Right atrium auricular region (tissue), 2 donors: ENCODE results near the gene CCDC184. TPM values are rescaled to one million over a fixed set of nuclear protein-coding genes. Genes with fewer than 3 reads are reported as not detected.

Experiments used
- DNase-seq: peaks from one replicate; pipeline ENCODE4 v3.0.0-alpha.2; 2019; ENCODE audit warnings: low spot score
- H3K27ac ChIP-seq, 2 donors: fragments of 200-600 bp; sonication (generic); 1 replicate in 1 of 2; 2 replicates in 1 of 2; pipeline ENCODE4 v1.5.1; 2016 to 2019
- H3K27me3 ChIP-seq, 2 donors: fragments of 200-600 bp; sonication (generic); one replicate each; pipeline versions ENCODE4 v1.5.1 to v1.6.0; 2017 to 2019
- H3K36me3 ChIP-seq: fragments of 200-600 bp; sonication (generic); one replicate; pipeline ENCODE4 v1.5.1; 2016
- H3K4me1 ChIP-seq, 2 donors: fragments of 200-600 bp; sonication (generic); one replicate each; pipeline versions ENCODE4 v1.5.1 to v1.6.0; 2017 to 2019
- H3K4me3 ChIP-seq, 2 donors: fragments of 200-600 bp; sonication (generic); 1 replicate in 1 of 2; 2 replicates in 1 of 2; pipeline ENCODE4 v1.5.1; 2017 to 2019; ENCODE audit warnings: mild to moderate bottlenecking in 1 of 2, moderate library complexity in 1 of 2
- H3K9me3 ChIP-seq, 2 donors: fragments of 200-600 bp; sonication (generic); one replicate each; pipeline ENCODE4 v1.5.1; 2019
- CTCF ChIP-seq, 2 donors: fragments of 200-600 bp; sonication (generic); IDR thresholded peaks; one replicate each; pipeline ENCODE4 v1.5.1; 2019; ENCODE audit warnings: antibody characterized with exemption in 2 of 2
- total RNA-seq, 2 donors: library from RNA; depleted of rRNA; stranded (reverse); fragments of >200 nt; gene quantifications; one replicate each; pipeline ENCODE4 v1.1.0, GENCODE V29; 2016

Gene CCDC184
- 1 to 10 TPM in 1 of 2 donors, under 1 TPM in 1; 0.37 to 1.4 TPM for total RNA-seq

- H3K27ac ChIP-seq: peak within 1 kb of the TSS; percentile 38 to 64
- H3K4me1 ChIP-seq: peaks cover 0 to 25% of the 10 kb centered on the region in 2 donors
- peak in 1 of 2 donors; percentile 49 for TF ChIP-seq CTCF (IDR thresholded peaks at IDR 0.05)
- H3K9me3 ChIP-seq: no peaks in the 10 kb centered on the region
- peaks cover 0 to 12% of the 10 kb centered on the region in 2 donors for H3K27me3 ChIP-seq
- H3K36me3 ChIP-seq: no peaks in the 10 kb centered on the region
- DNase-seq: peak; percentile 73
- H3K4me3 ChIP-seq: peak within 1 kb of the TSS; percentile 42 to 67
These were observed at the start of gene CCDC184 for GRCh38 chr12:48183091-48183875. TSS of gene CCDC184 (plus strand) at chr12:48183644. CDS start at chr12:48184123, 479 bp downstream.

- TF ChIP-seq CTCF (IDR thresholded peaks at IDR 0.05): no peak
- H3K4me1 ChIP-seq: no peaks in the 10 kb centered on the region
- H3K27ac ChIP-seq: no peak overlapping the region
- no peak overlapping the region for H3K4me3 ChIP-seq
- H3K27me3 ChIP-seq: no peaks in the 10 kb centered on the region
- no peaks in the 10 kb centered on the region for H3K9me3 ChIP-seq
- peaks cover 98% of the 10 kb centered on the region for H3K36me3 ChIP-seq
- DNase-seq: no peak
These were observed 48.4 kb upstream of the CCDC184 start for GRCh38 chr12:48135027-48135426.

- Histone ChIP-seq H3K9me3 (no peaks in the 10 kb centered on the region), H3K27ac (no peak overlapping the region), H3K27me3 (no peaks in the 10 kb centered on the region), H3K4me1 (peaks cover 0 to 28% of the 10 kb centered on the region in 2 donors), H3K4me3 (no peak overlapping the region), H3K36me3 (peaks cover 88% of the 10 kb centered on the region)
- no peak for DNase-seq
- TF ChIP-seq CTCF (IDR thresholded peaks at IDR 0.05): no peak
These were observed 40.4 kb upstream of the CCDC184 start for GRCh38 chr12:48142818-48143674.

- no peak for DNase-seq
- no peak overlapping the region for H3K27ac ChIP-seq
- H3K27me3 ChIP-seq: no peaks in the 10 kb centered on the region
- peaks cover 0 to 32% of the 10 kb centered on the region in 2 donors for H3K4me1 ChIP-seq
- no peak overlapping the region for H3K4me3 ChIP-seq
- H3K36me3 ChIP-seq: peaks cover 88% of the 10 kb centered on the region
- TF ChIP-seq CTCF (IDR thresholded peaks at IDR 0.05): no peak
- H3K9me3 ChIP-seq: no peaks in the 10 kb centered on the region
These were observed 39.5 kb upstream of the CCDC184 start for GRCh38 chr12:48143898-48144297.

GRCh38 chr12:48145981-48146380 is 37.5 kb upstream of the CCDC184 start:
- Histone ChIP-seq H3K36me3 (peaks cover 89% of the 10 kb centered on the region), H3K4me3 (no peak overlapping the region), H3K27me3 (no peaks in the 10 kb centered on the region), H3K4me1 (peaks cover 0 to 32% of the 10 kb centered on the region in 2 donors), H3K27ac (peak overlapping the region; percentile 69 to 73), H3K9me3 (no peaks in the 10 kb centered on the region)
- no peak for TF ChIP-seq CTCF (IDR thresholded peaks at IDR 0.05)
- no peak for DNase-seq
